Activated naive CD4-positive, alpha-beta T cell treated with anti-CD3 and anti-CD28 coated beads for 36 hours (primary cell): Measurements from ENCODE around the gene COL26A1. TPM values are rescaled to one million over a fixed set of nuclear protein-coding genes. Genes with fewer than 3 reads are reported as not detected.
"Not testable (repeated sequence)": the region's sequence is repeated elsewhere in the genome, so short reads cannot be mapped to it uniquely, and the experiment has no call there.

Experiments
- CTCF ChIA-PET: fragments of 350-600 bp; sonication (Branson Sonifier 250); formaldehyde crosslinking; loops from one replicate; lab custom pipeline; 2021; ENCODE audit warnings: antibody characterized with exemption; lab: Charles Lee
- DNase-seq: peaks from one replicate; pipeline ENCODE4 v3.0.0-alpha.2; 2020
- H3K27ac Mint-ChIP-seq: one replicate; pipeline ENCODE4 v1.8.0; 2021; ENCODE audit warnings: mild to moderate bottlenecking, mixed read lengths
- H3K27me3 Mint-ChIP-seq: one replicate; pipeline ENCODE4 v1.8.0; 2021; ENCODE audit warnings: low read depth, mixed read lengths
- H3K36me3 Mint-ChIP-seq: one replicate; pipeline ENCODE4 v1.8.0; 2021; ENCODE audit warnings: low read depth, mixed read lengths
- H3K4me1 Mint-ChIP-seq: one replicate; pipeline ENCODE4 v1.8.0; 2021; ENCODE audit warnings: low read depth, mixed read lengths
- H3K4me3 Mint-ChIP-seq: one replicate; pipeline ENCODE4 v1.8.0; 2021; ENCODE audit warnings: mild to moderate bottlenecking, moderate library complexity, mixed read lengths
- H3K9me3 Mint-ChIP-seq: one replicate; pipeline ENCODE4 v1.8.0; 2021; ENCODE audit warnings: mixed read lengths
- intact Hi-C: fragments of 100-400 bp; cut with micrococcal nuclease; formaldehyde crosslinking; loops from one replicate; pipeline ENCODE4 v1.15.1; 2023
- total RNA-seq, 2 experiments: library from RNA; stranded (reverse); gene quantifications; one replicate each; pipeline ENCODE4 v1.2.3, GENCODE V29; 2021

COL26A1 gene
- total RNA-seq, 2 experiments from 2014 or later: not detected

DNA sequence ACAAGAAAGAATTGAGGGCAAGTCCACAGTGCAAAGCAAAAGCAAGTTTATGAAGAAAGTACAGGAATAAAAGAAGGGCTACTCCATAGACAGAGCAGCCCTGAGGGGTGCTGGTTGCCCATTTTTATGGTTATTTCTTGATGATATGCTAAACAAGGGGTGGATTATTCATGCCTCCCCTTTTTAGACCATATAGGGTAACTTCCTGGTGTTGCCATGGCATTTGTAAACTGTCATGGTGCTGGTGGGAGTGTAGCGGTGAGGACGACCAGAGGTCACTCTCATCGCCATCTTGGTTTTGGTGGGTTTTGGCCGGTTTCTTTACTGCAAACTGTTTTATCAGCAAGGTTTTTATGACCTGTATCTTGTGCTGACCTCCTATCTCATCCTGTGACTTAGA, 128.8 kb downstream of the COL26A1 start:
- DNase-seq: not testable (repeated sequence)

DNA sequence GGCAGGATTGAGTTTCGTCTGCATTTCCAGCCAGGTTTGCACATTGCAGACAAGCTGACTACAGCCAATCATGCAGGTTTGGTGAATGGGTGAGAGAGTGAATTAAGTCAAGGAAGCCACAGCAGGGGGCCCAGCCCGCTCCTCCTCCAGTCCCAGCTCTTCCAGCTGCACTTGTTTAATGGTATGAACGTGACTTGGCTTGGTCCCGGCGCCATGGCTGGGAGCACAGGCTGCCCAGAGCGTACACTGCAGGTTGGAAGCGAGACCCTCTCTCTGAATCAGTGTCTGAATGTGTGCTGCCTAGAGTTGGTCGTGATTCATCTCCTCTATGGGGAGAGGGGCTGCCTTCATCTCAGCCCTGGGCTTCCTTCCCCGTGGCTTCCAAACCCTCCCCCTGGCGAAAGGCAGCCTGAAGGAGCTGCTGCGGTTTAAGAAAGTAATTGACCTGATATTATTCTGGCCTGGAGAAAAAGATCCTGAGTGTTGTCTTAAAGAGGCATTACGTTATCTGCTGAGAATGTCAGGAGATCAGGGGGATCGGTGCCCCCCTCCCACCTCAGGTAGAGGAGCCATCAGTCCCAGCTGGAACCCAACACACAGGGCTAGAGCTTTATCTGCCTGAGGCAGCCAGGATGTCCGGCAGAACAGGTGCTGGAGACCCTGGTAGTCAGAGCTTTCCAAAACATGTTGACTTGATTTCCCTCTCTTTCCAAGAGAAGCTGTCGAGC, 132.1 kb downstream of the COL26A1 start:
- no peaks in the 10 kb centered on the region for H3K27me3 Mint-ChIP-seq
- H3K4me1 Mint-ChIP-seq: no peaks in the 10 kb centered on the region
- CTCF ChIA-PET: interaction anchor here (0.6 to 0.7 kb wide), 2 partner anchors 10 to 133 kb away, joined by 4 to 6 read pairs; no protein-coding TSS in a partner anchor
- no peaks in the 10 kb centered on the region for H3K36me3 Mint-ChIP-seq
- no peak overlapping the region for H3K4me3 Mint-ChIP-seq
- DNase-seq: no peak
- no peaks in the 10 kb centered on the region for H3K9me3 Mint-ChIP-seq
- H3K27ac Mint-ChIP-seq: no peak overlapping the region
- intact Hi-C loops: no loop called here

More for the DNA sequence above, 128.8 kb downstream of the COL26A1 start:
- H3K4me1 Mint-ChIP-seq, H3K9me3 Mint-ChIP-seq, H3K36me3 Mint-ChIP-seq, H3K4me3 Mint-ChIP-seq, intact Hi-C loops, H3K27me3 Mint-ChIP-seq, H3K27ac Mint-ChIP-seq: not testable (repeated sequence)
- CTCF ChIA-PET: interaction anchor here (0.6 to 1.7 kb wide), 2 partner anchors 17 to 292 kb away, joined by 3 to 4 read pairs; no protein-coding TSS in a partner anchor

DNA sequence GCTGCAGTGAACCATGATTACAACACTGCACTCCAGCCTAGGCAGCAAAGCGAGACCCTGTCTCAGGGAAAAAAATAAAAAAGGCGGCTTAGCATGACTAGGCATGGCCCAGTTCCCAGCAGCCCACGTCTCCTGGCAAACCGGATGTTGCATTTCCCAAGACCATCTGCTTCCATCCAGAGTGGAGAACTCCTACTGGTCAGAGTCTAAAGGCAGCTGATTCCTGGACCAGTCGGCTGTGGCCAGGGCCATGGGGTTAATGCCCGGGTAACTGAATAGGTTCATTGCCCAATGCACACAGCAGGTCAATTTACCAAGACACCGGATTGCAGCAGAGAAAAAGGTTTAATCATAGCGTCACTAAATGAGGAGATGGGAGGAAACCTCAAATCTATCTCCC, 133.3 kb downstream of the COL26A1 start:
- H3K4me1 Mint-ChIP-seq: no peaks in the 10 kb centered on the region
- H3K4me3 Mint-ChIP-seq: no peak overlapping the region
- H3K27me3 Mint-ChIP-seq: no peaks in the 10 kb centered on the region
- H3K9me3 Mint-ChIP-seq: no peaks in the 10 kb centered on the region
- intact Hi-C loops: no loop called here
- H3K36me3 Mint-ChIP-seq: no peaks in the 10 kb centered on the region
- CTCF ChIA-PET: interaction anchor here (0.7 kb wide), 1 partner anchor 304 kb away, joined by 3 read pairs; no protein-coding TSS in a partner anchor
- H3K27ac Mint-ChIP-seq: no peak overlapping the region
- DNase-seq: no peak

DNA sequence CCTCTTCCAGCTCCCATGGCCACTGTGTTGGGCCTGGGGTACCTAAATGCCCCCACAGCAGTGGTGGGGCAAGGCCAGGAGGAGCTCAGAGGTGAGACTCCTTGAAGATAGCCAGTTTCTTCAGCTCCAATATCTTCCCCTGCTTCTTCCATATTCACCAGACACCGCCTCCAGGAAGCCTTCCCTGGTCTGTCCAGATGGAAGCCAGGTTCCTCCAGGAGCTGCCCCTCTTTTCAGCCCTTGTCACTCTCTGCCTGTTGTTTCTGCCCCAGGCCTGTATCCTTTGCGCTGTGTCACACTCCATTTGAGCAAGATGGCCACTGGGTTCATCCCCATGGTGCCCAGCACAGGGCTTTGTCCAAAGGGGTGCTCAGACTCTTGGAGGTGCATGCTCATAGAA, 138.7 kb downstream of the COL26A1 start:
- Mint-ChIP-seq H3K27ac (no peak overlapping the region), H3K27me3 (no peaks in the 10 kb centered on the region), H3K9me3 (no peaks in the 10 kb centered on the region), H3K36me3 (no peaks in the 10 kb centered on the region), H3K4me1 (no peaks in the 10 kb centered on the region), H3K4me3 (no peak overlapping the region)
- intact Hi-C loops: loop anchor here (10.0 kb wide), 1 partner anchor 207 kb away; no protein-coding TSS in a partner anchor
- no peak for DNase-seq
- CTCF ChIA-PET: interaction anchor here (0.5 to 1.4 kb wide), 2 partner anchors 137 to 1991 kb away, joined by 3 to 4 read pairs; no protein-coding TSS in a partner anchor

- Mint-ChIP-seq H3K27ac (no peak overlapping the region), H3K4me1 (peaks cover 2% of the 10 kb centered on the region), H3K9me3 (no peaks in the 10 kb centered on the region), H3K27me3 (peaks cover 4% of the 10 kb centered on the region), H3K36me3 (no peaks in the 10 kb centered on the region), H3K4me3 (no peak overlapping the region)
- DNase-seq: no peak
- intact Hi-C loops: loop anchor here (10.0 kb wide), 1 partner anchor 208 kb away; no protein-coding TSS in a partner anchor
- CTCF ChIA-PET: no interaction called here
Observed at GRCh38 chr7:101502466-101503098, 139.9 kb downstream of the COL26A1 start.

GRCh38 chr7:101505510-101505909, 142.8 kb downstream of the COL26A1 start:
- H3K36me3 Mint-ChIP-seq, H3K27ac Mint-ChIP-seq, H3K27me3 Mint-ChIP-seq, H3K4me1 Mint-ChIP-seq, H3K4me3 Mint-ChIP-seq, H3K9me3 Mint-ChIP-seq, DNase-seq: not testable (repeated sequence)
- CTCF ChIA-PET: interaction anchor here (0.8 to 2.3 kb wide), 3 partner anchors 21 to 141 kb away, joined by 3 to 11 read pairs (median 4); no protein-coding TSS in a partner anchor
- intact Hi-C loops: loop anchor here (5.0 to 10.0 kb wide), 3 partner anchors 38 to 211 kb away; no protein-coding TSS in a partner anchor

DNA sequence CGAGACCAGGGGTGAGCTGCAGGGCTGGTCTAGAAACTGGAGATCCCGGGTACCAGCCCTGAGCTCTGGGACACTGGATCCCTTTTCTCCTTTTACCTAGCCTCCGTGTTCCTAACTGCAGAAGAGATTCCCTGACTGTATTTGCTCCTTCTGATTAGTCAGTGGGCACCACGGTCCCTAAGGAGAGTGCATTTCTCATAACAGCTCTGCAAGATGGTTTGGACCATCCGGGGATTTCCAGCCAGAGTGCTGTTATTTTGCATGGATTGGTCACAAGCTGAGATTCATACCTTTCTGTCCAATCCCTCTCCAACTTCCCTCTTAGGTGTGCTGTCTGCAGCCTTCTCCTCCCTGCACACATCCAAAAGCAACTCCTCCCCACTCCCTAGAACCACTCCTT, 143.9 kb downstream of the COL26A1 start:
- H3K9me3 Mint-ChIP-seq: no peaks in the 10 kb centered on the region
- no peak for DNase-seq
- intact Hi-C loops: loop anchor here (5.0 to 10.0 kb wide), 3 partner anchors 39 to 212 kb away; no protein-coding TSS in a partner anchor
- no peak overlapping the region for H3K27ac Mint-ChIP-seq
- H3K4me3 Mint-ChIP-seq: no peak overlapping the region
- no peaks in the 10 kb centered on the region for H3K36me3 Mint-ChIP-seq
- CTCF ChIA-PET: interaction anchor here (0.6 to 2.3 kb wide), 4 partner anchors 66 to 657 kb away, joined by 3 to 11 read pairs (median 4); no protein-coding TSS in a partner anchor
- H3K27me3 Mint-ChIP-seq: peaks cover 8% of the 10 kb centered on the region
- peaks cover 3% of the 10 kb centered on the region for H3K4me1 Mint-ChIP-seq

DNA sequence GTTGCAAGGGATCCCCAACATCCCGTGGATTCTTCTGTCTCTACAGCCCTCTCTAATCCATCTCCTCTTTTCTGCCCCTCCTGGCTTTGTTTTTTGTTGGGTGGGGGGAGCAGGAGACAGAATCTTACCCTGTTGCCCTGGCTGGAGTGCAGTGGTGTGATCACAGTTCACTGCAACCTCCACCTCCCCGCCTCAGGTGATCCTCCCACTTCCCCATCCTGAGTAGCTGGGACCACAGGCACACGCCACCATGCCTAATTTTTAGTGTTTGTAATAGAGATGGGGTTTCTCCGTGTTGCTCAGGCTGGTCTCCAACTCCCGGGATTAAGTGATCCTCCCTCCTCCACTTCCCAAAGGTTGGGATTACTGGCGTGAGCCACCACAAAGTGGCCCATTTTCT, 144.7 kb downstream of the COL26A1 start:
- intact Hi-C loops: loop anchor here (1.0 to 10.0 kb wide), 5 partner anchors 40 to 213 kb away; partner anchors contain the start of gene IFT22
- no peak for DNase-seq
- H3K4me1 Mint-ChIP-seq: peaks cover 3% of the 10 kb centered on the region
- CTCF ChIA-PET: interaction anchor here (0.6 to 2.6 kb wide), 9 partner anchors 10 to 657 kb away, joined by 3 to 19 read pairs (median 5); partner anchors contain the start of gene COL26A1
- no peak overlapping the region for H3K27ac Mint-ChIP-seq
- no peaks in the 10 kb centered on the region for H3K36me3 Mint-ChIP-seq
- peak overlapping the region; percentile 42 for H3K4me3 Mint-ChIP-seq
- no peaks in the 10 kb centered on the region for H3K9me3 Mint-ChIP-seq
- peaks cover 8% of the 10 kb centered on the region for H3K27me3 Mint-ChIP-seq

- Mint-ChIP-seq H3K36me3 (no peaks in the 10 kb centered on the region), H3K27me3 (peaks cover 8% of the 10 kb centered on the region), H3K9me3 (no peaks in the 10 kb centered on the region), H3K4me1 (peaks cover 3% of the 10 kb centered on the region), H3K27ac (no peak overlapping the region), H3K4me3 (peak overlapping the region; percentile 42)
- DNase-seq: peak; percentile 80
- CTCF ChIA-PET: interaction anchor here (0.6 to 2.6 kb wide), 13 partner anchors 9 to 158 kb away, joined by 3 to 19 read pairs (median 4); partner anchors contain the start of gene COL26A1
- intact Hi-C loops: loop anchor here (1.0 to 10.0 kb wide), 5 partner anchors 41 to 213 kb away; partner anchors contain the start of gene IFT22
Observed at GRCh38 chr7:101507791-101508252, 145.1 kb downstream of the COL26A1 start.

GRCh38 chr7:101510297-101510696, 147.6 kb downstream of the COL26A1 start:
- CTCF ChIA-PET: interaction anchor here (1.5 kb wide), 1 partner anchor 39 kb away, joined by 7 read pairs; no protein-coding TSS in a partner anchor
- no peak for DNase-seq
- no peaks in the 10 kb centered on the region for H3K9me3 Mint-ChIP-seq
- intact Hi-C loops: no loop called here
- peaks cover 3% of the 10 kb centered on the region for H3K4me1 Mint-ChIP-seq
- no peak overlapping the region for H3K27ac Mint-ChIP-seq
- H3K4me3 Mint-ChIP-seq: no peak overlapping the region
- no peaks in the 10 kb centered on the region for H3K36me3 Mint-ChIP-seq
- peaks cover 8% of the 10 kb centered on the region for H3K27me3 Mint-ChIP-seq

- no peak overlapping the region for H3K27ac Mint-ChIP-seq
- no peaks in the 10 kb centered on the region for H3K9me3 Mint-ChIP-seq
- H3K36me3 Mint-ChIP-seq: no peaks in the 10 kb centered on the region
- H3K4me1 Mint-ChIP-seq: peaks cover 3% of the 10 kb centered on the region
- CTCF ChIA-PET: interaction anchor here (0.6 to 1.3 kb wide), 3 partner anchors 30 to 660 kb away, joined by 3 read pairs; no protein-coding TSS in a partner anchor
- peaks cover 8% of the 10 kb centered on the region for H3K27me3 Mint-ChIP-seq
- H3K4me3 Mint-ChIP-seq: no peak overlapping the region
- intact Hi-C loops: no loop called here
- no peak for DNase-seq
Observed at GRCh38 chr7:101511965-101512364, 149.3 kb downstream of the COL26A1 start.

DNA sequence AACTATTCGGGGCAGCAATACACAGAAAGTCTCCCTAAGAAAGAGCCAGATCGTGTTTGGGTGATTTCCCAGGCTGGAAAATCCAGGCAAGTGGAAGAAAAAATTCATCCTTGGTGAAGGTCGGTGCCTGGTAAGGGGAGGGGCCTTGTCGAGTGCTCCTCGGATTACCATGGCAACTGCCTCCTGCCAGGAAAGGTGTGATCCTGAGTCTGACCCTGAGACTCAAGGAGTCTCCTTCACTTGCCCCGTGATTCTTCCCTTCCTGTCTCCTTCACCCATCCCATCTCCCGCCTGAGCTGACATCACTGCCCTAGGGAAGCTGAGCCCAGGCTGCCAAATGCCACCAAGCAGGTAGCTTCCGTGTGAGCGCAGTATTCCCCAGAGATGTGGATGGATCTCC, 154.2 kb downstream of the COL26A1 start:
- peaks cover 2% of the 10 kb centered on the region for H3K9me3 Mint-ChIP-seq
- H3K4me3 Mint-ChIP-seq: no peak overlapping the region
- CTCF ChIA-PET: interaction anchor here (1.1 to 1.5 kb wide), 3 partner anchors 9 to 22 kb away, joined by 3 to 6 read pairs (median 3); no protein-coding TSS in a partner anchor

More for the DNA sequence above, 154.2 kb downstream of the COL26A1 start:
- intact Hi-C loops: no loop called here
- no peak overlapping the region for H3K27ac Mint-ChIP-seq
- no peak for DNase-seq
- H3K36me3 Mint-ChIP-seq: no peaks in the 10 kb centered on the region
- no peaks in the 10 kb centered on the region for H3K27me3 Mint-ChIP-seq
- no peaks in the 10 kb centered on the region for H3K4me1 Mint-ChIP-seq
